Transverse colon (tissue), 4 donors: ENCODE data around the gene TCF7L2.

Experiments
- EP300 ChIP-seq: sonication (generic); formaldehyde crosslinking; IDR thresholded peaks from one replicate; pipeline ENCODE4 v1.6.1; 2017; ENCODE audit warnings: antibody characterized with exemption, low read depth
- POLR2A ChIP-seq: fragments of 450-650 bp; IDR thresholded peaks from one replicate; pipeline ENCODE4 v1.6.1; 2016; ENCODE audit warnings: antibody characterized with exemption, mild to moderate bottlenecking, moderate library complexity
- POLR2AphosphoS5 ChIP-seq, 3 donors: sonication (generic); formaldehyde crosslinking; IDR thresholded peaks; one replicate each; pipeline ENCODE4 v1.6.1; 2016; ENCODE audit warnings: antibody characterized with exemption in 3 of 3
- TF ChIP-seq, protein P1 (sequence below), 5 experiments: fragments of 200-600 bp in 3 of 5; fragments of 450-650 bp in 2 of 5; sonication (generic) in 3 of 5; IDR thresholded peaks; 1 replicate in 2 of 5; 2 replicates in 3 of 5; pipeline ENCODE4 v1.5.1; 2016 to 2017; ENCODE audit warnings: antibody characterized with exemption in 5 of 5, inconsistent platforms in 3 of 5, mild to moderate bottlenecking in 2 of 5, moderate library complexity in 1 of 5

DNA sequence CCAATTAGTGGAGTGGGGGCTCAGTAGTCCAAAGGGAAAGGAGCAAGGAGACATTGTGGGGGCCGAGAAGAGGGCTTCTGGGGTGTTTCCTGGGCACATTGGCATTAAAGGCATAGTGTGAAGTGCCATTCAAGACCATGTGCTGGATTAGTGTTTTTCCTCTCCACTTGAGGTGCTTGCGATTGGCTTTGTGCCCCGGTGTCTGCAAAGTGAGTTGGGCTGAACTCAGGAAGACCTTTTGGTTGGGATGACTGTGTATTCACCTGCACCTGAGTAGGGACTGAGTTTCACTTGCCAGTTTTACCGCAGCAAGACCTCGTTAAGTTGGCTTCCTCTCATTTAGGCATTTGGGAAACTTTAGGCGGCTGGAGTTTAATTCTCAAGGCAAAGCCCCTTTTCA is 73.0 kb downstream of the TCF7L2 start:
- TF ChIP-seq POLR2A, result no peak
- TF ChIP-seq POLR2AphosphoS5 (IDR thresholded peaks at IDR 0.05), result no peak
- TF ChIP-seq, protein P1, sequence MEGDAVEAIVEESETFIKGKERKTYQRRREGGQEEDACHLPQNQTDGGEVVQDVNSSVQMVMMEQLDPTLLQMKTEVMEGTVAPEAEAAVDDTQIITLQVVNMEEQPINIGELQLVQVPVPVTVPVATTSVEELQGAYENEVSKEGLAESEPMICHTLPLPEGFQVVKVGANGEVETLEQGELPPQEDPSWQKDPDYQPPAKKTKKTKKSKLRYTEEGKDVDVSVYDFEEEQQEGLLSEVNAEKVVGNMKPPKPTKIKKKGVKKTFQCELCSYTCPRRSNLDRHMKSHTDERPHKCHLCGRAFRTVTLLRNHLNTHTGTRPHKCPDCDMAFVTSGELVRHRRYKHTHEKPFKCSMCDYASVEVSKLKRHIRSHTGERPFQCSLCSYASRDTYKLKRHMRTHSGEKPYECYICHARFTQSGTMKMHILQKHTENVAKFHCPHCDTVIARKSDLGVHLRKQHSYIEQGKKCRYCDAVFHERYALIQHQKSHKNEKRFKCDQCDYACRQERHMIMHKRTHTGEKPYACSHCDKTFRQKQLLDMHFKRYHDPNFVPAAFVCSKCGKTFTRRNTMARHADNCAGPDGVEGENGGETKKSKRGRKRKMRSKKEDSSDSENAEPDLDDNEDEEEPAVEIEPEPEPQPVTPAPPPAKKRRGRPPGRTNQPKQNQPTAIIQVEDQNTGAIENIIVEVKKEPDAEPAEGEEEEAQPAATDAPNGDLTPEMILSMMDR (IDR thresholded peaks at IDR 0.05), result no peak
- no peak for TF ChIP-seq EP300
